GM18517 (cell line): ENCODE data around the gene PTPRO.

Experiments used
- ATAC-seq: cut with Tn5 transposase; IDR thresholded peaks from one replicate; pipeline ENCODE4 v1.9.1; 2021; ENCODE audit warnings: mild to moderate bottlenecking, moderate library complexity; ENCODE audit not compliant: unreplicated experiment

Gene PTPRO

DNA sequence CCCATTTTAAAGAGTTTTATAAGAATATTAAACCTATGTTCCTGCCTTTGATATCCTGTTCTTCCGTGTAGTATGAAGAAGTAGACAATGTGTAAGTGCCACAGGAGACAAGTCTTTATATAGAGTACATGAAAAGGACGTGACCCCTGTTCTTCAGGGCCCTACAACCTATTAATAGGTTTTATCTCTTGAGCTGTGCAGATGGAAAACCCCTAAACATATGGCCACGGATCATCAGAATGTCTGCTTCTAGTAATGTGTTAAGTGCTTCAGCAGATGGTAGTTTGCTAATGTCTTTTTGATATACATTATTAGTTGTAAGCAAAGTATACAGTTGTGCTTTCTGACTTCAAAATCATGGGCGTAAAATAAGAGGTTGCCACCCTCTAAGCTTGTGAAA is 228.5 kb downstream of the PTPRO start:
- no peak for ATAC-seq

DNA sequence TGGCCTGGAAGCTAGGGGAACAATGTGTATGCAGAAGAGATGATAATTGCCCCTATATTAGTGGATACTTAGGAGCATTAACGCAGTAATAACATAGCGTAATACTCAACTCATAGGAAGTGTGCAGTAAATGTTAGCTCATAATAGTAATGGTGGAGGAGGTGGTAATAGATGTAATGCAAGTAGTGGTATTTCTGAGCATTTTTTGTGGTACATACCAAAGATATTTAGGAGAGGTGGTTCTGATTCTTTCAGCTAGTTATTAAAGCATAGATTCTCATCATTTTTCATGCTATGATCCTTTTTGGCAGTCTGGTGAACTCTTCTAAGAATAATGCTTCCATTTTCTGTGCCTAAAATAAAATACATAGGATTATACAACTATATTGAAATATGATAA is 233.1 kb downstream of the PTPRO start:
- ATAC-seq = no peak

DNA sequence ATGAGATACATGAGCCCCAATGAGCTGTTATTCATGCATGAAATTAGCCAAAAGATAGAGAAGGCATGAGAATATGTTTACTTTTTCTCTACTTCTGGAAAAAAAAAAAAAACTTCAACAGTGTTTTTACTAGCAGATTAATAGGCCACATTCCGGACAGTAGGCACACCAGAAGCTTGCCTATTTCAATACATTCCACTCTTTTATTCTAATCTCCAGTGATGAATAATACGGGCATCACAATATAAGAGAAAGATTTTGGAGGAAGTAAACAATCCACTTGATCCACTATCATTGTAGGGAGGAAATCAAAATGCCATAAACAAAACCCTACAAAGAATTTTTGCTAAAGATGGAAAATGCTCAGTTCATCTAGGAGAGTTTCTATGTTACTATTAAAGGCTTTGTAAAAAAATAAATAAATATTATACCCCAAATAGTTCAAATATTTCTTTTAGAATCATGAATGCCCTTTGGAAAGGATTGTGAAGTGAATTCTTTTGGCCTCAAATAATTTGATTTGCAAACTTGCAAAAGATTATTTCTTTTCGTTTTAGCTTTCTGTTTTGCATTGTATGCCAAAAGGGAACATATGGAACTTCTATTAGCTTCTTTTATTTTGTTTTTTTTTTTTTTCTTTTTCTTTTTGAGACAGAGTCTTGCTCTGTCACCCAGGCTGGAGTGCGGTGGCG is 234.2 kb downstream of the PTPRO start:
- ATAC-seq = no peak

DNA sequence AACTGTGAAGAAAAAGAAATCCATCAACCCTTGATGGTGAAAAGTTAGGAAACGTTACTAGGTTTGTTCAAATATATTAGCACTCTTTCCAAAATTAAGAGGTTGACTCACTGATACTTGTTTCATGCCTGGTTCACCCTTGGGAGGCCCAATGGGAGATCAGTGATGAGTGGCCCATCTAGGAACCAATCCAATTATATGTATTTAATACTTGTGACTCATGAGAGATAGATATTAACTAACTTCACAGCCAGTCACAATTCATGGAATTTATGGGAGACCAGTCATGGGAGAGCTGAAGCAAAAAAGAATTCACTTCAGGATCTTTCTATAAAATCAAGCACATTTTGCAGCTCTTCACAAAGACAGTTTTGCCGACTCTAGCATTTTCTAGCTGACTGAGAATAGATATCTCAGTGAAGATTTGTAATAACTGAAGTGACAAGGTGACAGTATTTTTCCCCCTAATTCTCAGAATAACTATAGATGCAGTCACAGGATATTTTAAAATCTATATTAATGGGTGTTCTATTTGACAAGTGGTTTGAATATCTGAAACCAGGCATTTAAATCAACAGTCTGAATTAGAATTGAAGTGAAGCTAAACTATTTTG is 236.7 kb downstream of the PTPRO start:
- no peak for ATAC-seq

DNA sequence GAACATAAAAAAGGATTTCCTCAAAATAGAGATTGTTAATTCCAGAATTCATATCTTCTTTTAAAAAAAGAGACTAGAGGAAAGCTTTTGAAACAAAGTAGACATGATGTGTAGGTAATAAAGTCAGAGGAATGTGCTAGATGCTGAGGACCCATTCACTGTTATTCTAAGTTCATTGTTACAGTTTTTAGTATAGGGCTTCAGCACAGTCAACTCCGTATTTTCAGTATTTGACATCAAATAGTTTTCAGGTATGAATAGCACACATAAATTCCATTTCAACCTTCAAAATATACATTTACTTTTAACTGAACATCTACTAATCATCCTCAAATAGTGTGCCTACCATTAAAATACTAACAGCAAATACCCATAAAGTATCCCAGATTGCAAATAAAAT is 239.1 kb downstream of the PTPRO start:
- ATAC-seq = no peak

DNA sequence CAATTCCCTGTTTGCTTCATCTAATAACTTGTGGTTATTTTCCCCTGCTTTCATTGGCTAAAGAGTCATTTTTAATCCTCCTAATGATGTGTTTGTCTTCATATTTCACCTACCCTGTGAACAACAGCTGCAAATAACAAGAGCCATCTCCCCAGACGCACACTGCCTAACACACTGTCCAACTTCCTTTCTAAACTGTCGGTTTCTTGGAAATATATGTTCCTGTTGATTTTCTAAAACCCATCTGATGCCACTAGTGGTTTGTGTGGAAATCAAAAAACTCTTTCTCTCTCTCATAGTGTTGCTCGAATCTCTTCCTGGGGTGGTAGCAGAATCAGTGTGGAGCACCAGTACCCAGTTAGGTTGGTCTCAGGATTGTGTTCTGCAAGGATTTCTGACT is 240.0 kb downstream of the PTPRO start:
- no peak for ATAC-seq

DNA sequence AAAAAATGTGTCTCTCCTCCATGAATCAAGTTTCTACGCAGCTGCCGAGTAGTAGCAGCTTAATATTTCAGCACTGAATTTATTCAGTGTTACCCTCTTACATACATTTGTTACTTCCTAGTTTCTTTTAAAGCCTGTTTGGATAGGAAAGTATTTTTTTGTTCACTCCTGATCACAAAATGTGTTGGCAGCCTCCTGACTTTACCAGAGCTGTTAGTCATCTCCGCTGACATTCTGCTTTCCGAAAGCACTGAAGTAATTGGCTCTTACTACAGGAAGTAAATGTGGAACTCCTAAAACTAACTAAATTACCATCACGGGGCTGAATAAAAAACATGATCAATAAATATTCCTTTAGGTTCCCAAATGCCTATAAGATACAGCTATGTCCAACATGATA is 241.4 kb downstream of the PTPRO start:
- ATAC-seq = peak; percentile 51

DNA sequence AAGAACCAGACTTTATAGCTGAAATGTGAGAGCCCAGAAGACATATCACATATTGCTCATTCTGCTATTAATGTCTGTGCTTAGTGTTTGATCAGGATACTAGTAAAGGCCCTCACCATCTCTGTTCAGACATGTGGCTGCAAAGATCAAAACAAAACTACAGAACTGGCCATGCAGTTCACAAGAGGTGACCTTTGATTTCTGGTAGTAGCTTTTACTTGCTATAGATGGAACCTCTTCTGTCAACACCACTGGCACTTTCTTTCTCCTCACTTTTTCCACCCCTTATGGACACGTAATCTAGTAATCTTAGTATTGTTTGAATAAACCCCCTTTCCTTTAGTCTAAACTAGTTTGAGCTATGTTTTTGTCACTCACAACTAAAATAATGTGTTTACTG is 252.0 kb downstream of the PTPRO start:
- ATAC-seq = no peak

DNA sequence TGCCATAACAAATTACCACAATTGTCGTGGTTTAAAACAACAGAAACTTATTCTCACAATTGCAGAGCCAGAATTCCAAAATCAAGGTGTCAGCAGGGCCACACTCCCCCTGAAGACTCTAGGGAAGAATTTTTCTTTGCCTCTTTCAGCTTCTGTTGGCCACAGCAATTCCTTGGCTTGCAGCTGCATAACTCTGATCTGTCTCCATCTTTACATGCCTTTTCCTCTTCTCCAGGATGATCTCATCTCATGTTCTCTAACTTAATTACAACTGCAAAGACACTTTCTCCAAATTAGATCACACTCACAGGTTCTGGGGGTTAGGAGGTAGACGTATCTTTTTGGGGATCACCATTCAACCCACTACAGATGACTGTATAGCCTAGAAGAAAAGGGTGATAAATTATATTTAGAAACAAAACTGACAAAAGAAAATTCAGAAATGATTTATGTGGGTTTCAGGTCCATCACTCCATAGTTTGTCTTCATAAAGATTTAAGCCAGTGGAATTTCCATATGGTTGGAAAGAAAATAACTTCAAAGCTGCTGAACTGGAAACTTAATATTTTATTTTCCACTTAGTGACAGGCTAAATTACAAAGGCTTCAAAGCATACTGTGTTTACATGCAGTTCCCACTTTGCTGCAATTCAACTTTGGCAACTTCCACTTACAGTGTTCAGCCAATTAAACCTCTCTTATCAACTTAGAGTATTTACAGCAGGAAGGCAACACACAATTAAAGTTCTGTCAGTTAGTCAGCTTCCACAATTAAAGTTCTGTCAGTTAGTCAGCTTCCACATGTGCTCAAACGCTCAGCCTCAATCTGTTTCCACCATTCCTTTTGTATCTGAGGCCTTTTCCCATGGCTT is 253.6 kb downstream of the PTPRO start:
- no peak for ATAC-seq

DNA sequence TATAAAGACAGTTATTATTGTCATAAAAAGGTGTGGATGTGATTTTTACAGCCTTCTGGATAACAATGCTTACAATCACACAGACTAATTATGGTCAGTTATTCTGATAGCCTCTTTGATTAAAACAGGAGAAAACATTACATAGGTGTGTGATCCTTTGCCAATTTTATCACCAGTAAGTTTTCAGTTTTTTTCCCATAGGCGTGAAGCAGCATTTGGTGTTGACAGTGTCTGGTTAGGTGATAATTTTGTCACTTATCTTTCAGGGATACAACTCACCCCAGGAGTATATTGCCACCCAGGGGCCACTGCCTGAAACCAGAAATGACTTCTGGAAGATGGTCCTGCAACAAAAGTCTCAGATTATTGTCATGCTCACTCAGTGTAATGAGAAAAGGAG is 258.1 kb downstream of the PTPRO start:
- ATAC-seq = no peak

DNA sequence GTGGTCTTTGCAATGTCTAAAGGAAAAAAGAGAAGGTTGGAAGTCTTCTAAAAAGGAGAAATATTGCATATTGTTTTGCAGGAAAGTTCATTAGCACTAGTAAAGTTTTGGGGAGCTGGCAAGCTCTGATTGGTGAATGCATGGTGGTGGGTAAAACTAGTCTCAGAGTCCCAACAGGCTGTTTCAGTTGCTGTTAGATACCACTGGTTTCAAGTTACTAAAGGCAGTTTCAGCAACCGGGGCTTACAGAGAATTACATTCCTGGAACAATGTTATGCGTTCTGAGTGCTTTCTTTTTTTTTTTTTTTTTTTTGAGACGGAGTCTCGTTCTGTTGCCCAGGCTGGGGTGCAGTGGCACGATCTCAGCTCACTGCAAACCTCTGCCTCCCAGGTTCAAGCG is 258.7 kb downstream of the PTPRO start:
- ATAC-seq = no peak

DNA sequence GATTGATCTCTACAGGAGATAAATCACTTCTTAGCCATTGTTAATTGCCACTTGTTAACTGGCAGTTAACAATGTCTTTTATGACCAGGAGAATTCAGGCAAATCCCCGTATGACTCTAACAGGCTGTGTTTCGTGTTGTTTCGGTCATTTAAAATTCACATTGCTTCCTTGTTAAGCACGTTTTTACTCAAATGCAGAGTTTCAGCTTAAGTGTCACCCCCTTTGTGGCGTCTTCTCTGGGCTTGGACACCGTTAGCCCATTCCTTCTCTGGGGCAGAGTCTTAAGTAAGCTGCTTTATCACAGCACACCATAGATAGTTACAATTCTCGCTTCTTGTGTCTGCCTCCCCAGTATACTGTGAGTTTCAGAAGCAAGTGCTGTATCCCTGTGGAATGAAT is 261.5 kb downstream of the PTPRO start:
- no peak for ATAC-seq

DNA sequence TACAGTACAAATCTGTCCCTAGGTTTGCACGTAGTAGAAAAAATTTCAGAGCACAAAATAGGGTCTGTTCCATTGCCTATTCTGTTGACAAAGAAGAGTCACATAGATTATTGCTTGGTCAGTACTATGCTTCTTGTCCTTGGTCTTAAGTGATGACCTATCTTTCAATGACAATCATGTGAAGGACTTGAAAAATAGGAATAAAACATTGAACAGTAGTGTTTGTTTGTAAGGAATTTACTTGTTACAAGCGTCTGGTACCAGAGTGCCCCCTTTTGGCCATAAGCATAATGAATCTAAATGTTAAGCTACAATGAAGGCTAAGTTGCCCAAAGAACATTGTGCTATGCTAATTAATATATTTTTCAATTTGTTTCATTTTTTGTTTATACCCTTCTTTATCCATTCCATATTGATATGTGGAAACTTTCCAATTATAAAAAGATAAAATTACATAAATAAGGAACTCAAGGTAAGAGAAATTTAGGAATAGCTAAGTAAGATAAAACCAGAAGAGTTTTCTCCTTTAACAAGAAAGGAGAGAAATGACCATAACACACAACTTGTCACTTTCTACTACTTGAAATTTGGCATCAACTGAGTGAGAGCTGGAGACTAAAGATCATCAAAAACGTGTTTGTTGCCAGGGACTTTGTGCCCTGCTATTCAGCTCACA is 262.2 kb downstream of the PTPRO start:
- no peak for ATAC-seq

DNA sequence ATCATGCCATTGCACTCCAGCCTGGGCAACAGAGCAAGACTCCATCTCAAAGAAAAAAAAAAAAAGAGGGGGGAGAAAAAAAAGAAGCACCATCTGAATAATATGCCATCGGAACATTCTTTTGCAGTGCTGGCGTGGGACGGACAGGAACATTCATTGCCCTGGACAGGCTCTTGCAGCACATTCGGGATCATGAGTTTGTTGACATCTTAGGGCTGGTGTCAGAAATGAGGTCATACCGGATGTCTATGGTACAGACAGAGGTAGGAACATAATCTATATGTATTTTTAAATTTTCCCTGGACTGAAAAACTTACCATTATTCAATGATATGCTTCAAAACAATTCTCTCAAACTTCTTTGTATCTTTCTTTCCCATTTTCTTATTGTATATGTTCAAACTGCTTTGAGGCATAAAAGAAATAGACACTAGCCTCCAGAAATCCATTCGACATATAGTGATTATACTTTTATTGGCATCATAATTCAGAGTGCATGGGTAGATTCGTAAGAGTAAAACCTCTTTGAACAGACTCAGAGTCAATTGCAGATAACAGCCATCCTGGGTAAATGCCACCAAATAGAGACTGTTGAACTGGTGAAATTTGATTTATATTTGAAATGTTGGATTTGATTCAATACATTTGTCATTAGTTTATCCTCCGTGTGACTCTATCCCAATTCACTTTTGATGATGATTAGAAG is 267.2 kb downstream of the PTPRO start:
- no peak for ATAC-seq

DNA sequence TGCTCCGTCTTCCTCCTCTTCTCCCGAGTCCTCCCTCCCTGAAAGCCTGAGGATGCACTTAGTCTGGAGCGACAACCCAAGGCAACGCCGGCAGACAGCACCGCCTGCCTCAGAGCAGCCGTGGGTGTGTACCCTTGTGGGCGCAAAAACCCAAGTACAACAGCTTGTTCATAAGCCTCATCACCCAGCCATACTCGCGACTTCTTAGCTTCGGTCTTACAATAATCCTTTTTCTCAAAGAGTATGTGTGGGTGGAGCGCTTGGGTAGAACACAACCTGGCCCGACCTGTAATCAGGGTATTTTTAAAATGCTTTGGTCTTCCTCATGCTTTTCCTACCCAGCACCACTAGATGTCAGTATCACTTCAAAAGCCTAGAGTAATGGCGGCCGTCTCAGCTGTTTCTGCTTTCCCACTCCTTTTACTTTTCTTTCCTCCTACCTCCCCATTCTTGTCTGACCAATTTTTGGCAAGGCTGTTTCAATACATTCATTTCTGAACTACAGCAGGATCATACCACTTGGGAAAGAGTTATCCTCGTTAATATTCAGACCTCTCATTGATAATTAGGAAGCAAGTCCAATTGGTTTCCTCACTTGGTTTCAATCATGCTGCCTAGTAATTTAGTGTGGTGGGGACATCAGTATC is 268.0 kb downstream of the PTPRO start:
- ATAC-seq = peak; percentile 94

DNA sequence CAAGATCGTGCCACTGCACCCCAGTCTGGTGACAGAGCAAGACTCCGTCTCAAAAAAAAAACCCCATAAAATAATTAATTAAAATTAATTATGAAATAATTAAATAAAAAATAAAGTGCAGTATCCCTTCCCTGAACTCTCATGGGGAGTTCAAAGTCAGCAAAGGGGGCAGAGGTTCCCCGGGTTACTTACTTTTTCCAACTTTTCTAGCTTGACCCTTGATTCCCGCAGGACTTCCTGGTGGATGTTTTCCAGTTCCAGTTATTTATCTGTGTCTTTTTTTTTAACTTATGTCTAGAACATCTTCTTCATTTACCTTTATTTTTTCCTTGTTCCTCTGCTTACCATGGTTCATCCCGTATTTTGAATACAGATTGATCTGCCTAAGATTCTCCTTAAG is 269.5 kb downstream of the PTPRO start:
- ATAC-seq = no peak

DNA sequence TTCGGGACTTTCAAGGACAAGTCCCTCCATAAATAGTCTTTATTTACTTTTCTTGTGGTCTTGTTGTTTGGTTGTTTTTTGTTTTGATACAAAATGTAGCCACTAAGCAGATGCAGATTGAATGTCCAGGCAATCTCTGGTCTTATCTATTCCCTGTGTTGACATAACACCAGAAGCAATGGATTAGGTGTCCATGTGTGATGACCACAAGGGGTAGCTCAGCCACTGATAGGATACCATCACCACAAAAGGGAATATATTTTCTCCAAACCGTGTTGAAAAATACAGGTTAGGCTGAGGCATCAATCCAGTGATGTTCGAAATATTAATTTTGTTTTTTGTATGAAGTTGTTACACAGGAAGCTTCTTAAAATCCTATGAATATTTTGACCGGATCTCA is 270.6 kb downstream of the PTPRO start:
- ATAC-seq = no peak

DNA sequence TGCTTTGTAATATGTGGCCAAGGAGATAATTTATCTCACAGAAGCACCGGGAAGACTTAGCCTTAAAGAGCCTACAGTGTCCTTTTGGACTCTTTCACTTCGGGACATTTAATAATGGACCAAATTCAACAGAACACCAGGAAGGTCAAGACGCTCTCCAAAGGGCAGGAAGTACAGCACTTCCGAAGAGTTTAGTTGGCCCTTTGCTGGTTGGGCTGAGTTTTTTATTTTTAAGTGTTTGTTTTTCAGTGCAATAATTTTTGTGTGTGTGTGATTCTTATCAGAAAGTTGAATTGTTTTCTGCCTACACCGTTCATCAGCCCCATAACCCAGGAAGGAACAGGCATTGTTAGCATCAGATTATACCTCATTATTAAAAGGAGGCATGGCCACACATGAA is 273.9 kb downstream of the PTPRO start:
- no peak for ATAC-seq

DNA sequence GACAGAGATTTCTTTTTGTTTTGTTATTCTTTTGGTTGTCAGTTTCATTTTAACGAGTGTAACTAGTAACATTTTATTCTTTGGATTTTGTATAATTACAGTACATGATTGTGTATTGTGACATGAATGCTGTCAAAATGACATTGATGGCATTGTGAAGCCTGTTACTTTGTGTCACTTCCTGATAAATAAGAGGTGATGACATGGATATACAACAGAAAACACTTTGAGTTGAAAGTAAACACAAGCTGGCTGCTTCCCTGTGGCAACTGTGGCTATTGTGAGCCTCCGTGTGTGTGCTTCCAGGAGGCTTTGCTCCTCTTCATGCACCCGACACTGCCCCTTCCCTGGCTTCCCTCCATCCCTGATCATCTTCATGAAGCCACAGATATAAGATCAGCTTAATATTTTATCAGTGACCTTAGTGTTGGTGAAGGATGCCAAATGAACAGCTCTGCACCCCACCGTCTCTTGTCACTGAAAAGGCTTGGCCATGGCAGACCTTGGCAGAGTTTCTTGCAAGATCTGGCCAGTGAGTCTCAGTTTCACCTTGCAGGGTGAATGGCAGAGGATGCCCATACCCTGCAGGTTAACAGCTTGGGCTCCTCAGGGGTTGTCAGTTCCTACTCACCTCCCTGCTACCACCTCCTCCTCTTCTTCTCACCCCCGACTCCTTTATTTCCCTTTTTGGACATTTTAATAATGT is 275.0 kb downstream of the PTPRO start:
- ATAC-seq = no peak
